ENCODE data around the gene CPAMD8. TPM values are rescaled to one million over a fixed set of nuclear protein-coding genes. Genes with fewer than 3 reads are reported as not detected.
A peak's percentile ranks its signal among the peaks of the same experiment; 100 is the strongest.

The CPAMD8 gene
- total RNA-seq, 1 donor from 2014 or later = 4.9 TPM

DNA sequence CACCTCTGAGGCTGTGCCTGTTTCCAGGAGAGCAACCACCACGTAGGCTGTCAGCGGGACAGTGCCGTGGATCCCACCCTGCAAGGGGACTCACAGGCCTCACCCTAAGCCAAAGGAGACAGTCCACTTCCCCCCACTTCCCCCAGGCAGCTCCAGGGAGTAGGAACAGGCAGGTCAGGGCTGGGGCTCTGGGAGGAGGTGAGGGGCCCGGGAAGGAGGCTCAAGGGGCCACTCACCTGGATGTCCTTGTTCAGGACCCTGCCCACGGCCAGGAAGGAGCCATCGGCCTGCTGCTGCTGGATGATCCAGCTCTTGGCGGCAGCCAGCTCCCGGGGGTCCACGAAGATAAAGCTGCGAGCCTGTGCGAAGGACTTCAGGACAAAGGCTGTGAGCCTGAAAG, 112.2 kb downstream of the CPAMD8 start:
- peak; percentile 77 for DNase-seq (ENCODE audit: low spot score)
- Mint-ChIP-seq H3K36me3 (ENCODE audit: low read depth) (peaks cover 10% of the 10 kb centered on the region), H3K4me1 (ENCODE audit: low read depth) (no peaks in the 10 kb centered on the region), H3K27ac (ENCODE audit: unreplicated experiment) (no peak overlapping the region), H3K4me3 (ENCODE audit: unreplicated experiment) (no peak overlapping the region), H3K9me3 (ENCODE audit: low read depth) (peaks cover 23% of the 10 kb centered on the region), H3K27me3 (ENCODE audit: low read depth) (peaks cover 9% of the 10 kb centered on the region)
- TF ChIP-seq, protein P1, sequence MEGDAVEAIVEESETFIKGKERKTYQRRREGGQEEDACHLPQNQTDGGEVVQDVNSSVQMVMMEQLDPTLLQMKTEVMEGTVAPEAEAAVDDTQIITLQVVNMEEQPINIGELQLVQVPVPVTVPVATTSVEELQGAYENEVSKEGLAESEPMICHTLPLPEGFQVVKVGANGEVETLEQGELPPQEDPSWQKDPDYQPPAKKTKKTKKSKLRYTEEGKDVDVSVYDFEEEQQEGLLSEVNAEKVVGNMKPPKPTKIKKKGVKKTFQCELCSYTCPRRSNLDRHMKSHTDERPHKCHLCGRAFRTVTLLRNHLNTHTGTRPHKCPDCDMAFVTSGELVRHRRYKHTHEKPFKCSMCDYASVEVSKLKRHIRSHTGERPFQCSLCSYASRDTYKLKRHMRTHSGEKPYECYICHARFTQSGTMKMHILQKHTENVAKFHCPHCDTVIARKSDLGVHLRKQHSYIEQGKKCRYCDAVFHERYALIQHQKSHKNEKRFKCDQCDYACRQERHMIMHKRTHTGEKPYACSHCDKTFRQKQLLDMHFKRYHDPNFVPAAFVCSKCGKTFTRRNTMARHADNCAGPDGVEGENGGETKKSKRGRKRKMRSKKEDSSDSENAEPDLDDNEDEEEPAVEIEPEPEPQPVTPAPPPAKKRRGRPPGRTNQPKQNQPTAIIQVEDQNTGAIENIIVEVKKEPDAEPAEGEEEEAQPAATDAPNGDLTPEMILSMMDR (IDR thresholded peaks at IDR 0.05) = no peak

DNA sequence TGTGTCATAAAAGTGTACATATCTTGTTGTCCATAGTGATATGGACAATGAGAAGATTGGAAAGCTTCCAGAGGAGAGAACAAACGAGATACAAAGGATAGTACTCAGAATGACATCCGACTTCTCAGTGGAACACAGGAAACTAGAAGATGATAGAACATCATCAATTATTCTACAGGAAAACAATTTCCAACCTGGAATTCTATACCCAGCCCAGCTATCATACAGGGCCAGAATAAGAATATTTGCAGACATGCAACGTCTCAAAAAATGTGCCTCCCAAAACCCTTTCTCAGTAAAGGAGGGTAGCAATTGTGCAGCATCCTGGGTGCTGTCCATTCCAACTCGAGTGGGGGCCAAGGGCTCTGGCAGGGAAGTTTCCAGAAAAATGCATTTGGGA, 113.8 kb downstream of the CPAMD8 start:
- peaks cover 8% of the 10 kb centered on the region for H3K36me3 Mint-ChIP-seq (ENCODE audit: low read depth)
- peaks cover 7% of the 10 kb centered on the region for H3K27me3 Mint-ChIP-seq (ENCODE audit: low read depth)
- no peak overlapping the region for H3K4me3 Mint-ChIP-seq (ENCODE audit: unreplicated experiment)
- peaks cover 20% of the 10 kb centered on the region for H3K9me3 Mint-ChIP-seq (ENCODE audit: low read depth)
- no peaks in the 10 kb centered on the region for H3K4me1 Mint-ChIP-seq (ENCODE audit: low read depth)
- TF ChIP-seq, protein P1 (IDR thresholded peaks at IDR 0.05) = no peak
- DNase-seq (ENCODE audit: low spot score) = peak; percentile 1
- no peak overlapping the region for H3K27ac Mint-ChIP-seq (ENCODE audit: unreplicated experiment)

DNA sequence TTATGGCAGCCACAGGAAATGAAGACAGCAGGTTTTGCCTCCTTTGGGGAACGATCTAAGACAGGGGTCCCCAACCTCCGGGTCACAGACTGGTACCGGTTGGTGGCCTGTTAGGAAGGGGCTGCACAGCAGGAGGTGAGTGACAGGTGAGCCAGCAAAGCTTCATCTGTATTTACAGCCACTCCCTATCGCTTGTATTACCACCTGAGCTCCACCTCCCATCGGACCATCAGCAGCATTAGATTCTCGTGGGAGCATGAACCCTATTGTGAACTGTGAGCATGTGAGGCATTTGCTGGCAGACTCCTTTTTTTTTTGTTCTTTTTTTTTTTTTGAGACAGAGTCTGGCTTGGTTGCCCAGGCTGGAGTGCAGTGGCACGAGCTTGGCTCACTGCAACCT, 115.6 kb downstream of the CPAMD8 start:
- Mint-ChIP-seq H3K9me3 (ENCODE audit: low read depth) (peaks cover 20% of the 10 kb centered on the region), H3K36me3 (ENCODE audit: low read depth) (peaks cover 8% of the 10 kb centered on the region), H3K4me1 (ENCODE audit: low read depth) (no peaks in the 10 kb centered on the region), H3K27ac (ENCODE audit: unreplicated experiment) (no peak overlapping the region), H3K4me3 (ENCODE audit: unreplicated experiment) (no peak overlapping the region), H3K27me3 (ENCODE audit: low read depth) (peaks cover 5% of the 10 kb centered on the region)
- DNase-seq (ENCODE audit: low spot score) = no peak
- TF ChIP-seq, protein P1 (IDR thresholded peaks at IDR 0.05) = no peak

DNA sequence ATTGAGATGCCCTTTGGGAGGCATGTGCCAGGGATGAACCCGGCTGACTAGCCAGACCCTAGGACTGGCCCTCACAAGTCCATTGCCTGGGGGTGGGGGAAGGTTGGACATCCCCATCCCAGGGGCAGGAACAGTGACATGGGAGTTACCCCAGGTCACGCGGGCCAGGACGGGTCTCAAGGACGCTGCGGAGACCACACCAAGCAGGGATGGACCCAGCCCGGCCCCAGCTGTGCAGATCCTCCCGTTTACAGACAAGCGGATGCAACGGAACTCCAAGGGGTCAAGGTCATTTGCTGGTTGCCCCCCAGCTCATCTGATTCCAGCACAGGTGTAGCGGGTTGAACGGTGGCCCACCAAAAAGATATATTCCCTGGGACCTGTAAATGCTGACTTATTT, 117.9 kb downstream of the CPAMD8 start:
- no peak for DNase-seq (ENCODE audit: low spot score)
- TF ChIP-seq, protein P1 (IDR thresholded peaks at IDR 0.05) = no peak
- Mint-ChIP-seq H3K36me3 (ENCODE audit: low read depth) (peaks cover 8% of the 10 kb centered on the region), H3K27ac (ENCODE audit: unreplicated experiment) (no peak overlapping the region), H3K9me3 (ENCODE audit: low read depth) (peaks cover 17% of the 10 kb centered on the region), H3K4me3 (ENCODE audit: unreplicated experiment) (no peak overlapping the region), H3K4me1 (ENCODE audit: low read depth) (no peaks in the 10 kb centered on the region), H3K27me3 (ENCODE audit: low read depth) (peaks cover 4% of the 10 kb centered on the region)

DNA sequence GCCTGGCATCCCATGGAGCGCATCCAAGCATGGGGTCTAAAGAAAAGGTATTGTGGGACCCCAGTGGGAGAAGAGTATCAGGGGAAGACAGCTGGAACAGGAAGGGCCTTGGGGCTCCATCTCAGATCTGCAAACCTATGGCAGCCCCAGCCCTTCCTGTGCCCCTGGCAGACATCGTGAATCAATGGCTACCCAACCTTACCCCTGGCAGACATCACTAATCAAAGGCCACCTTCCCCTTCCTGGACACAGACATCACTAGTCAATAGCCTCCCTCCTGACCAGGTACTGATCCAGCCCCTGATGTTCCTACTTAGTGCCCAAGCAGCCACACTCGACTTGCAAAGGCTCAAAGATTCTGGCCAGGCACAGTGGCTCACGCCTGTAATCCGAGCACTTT, 122.0 kb downstream of the CPAMD8 start:
- no peaks in the 10 kb centered on the region for H3K9me3 Mint-ChIP-seq (ENCODE audit: low read depth)
- no peak overlapping the region for H3K4me3 Mint-ChIP-seq (ENCODE audit: unreplicated experiment)
- TF ChIP-seq, protein P1 (IDR thresholded peaks at IDR 0.05) = no peak
- H3K36me3 Mint-ChIP-seq (ENCODE audit: low read depth) = no peaks in the 10 kb centered on the region
- peaks cover 4% of the 10 kb centered on the region for H3K4me1 Mint-ChIP-seq (ENCODE audit: low read depth)
- no peak for DNase-seq (ENCODE audit: low spot score)
- H3K27ac Mint-ChIP-seq (ENCODE audit: unreplicated experiment) = no peak overlapping the region
- peaks cover 4% of the 10 kb centered on the region for H3K27me3 Mint-ChIP-seq (ENCODE audit: low read depth)

Measured in chondrocyte (in vitro differentiated cells).